ENCODE data around the gene IFI35.
A peak's percentile ranks its signal among the peaks of the same experiment; 100 is the strongest.

Gene IFI35

DNA sequence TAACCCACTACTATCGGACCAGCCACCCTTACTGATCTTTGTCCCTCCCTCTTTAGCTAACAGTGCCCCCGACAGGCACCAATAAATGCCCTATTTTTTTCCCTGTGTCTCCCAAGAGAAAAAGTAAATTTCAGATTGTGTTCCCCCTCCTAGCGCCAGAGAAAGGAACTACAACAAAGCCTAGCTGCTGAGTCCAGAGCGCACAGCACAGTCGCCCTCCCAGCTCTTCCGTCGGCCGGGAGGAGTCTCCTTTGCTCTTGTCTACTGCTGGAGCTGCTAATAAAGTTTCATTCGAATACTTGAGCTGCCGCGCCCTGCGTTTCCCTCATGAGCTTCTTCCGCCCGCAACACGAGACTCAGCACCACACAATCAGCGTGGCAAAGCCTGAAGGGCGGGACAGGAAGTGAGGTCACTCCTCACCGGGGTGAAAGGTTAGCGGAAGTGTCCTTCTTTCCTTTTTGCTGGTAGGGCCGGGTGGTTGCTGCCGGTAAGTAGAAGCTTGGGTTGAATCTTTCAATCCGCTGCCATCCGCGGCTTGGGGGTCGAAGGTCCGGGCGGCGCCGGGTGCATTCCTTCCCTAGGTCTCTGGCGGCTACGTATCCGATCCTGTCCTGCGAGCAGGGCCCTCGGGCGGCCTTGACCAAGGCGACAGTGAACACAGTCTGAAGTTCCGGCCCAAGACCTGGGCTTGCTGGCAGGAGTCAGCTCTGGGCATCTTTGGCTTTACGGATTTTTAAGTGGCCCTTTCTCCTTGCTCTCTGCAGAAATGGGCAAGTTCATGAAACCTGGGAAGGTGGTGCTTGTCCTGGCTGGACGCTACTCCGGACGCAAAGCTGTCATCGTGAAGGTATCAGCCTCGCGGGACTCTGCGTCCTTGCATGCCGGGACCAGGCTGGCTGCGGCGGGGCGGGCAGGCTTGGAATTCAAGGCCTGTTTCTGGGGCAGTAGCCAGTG is 8.3 kb upstream of the IFI35 start, which contains the start of gene RPL27 (continued):
- TF ChIP-seq ZNF792 (tag by site-specific recombination; IDR thresholded peaks at IDR 0.05) (0 out of 2 replicates have a peak, but pooled peaks have one; percentile 18), ZFP37 (tag by site-specific recombination; IDR thresholded peaks at IDR 0.05) (peak; percentile 94), ZBTB1 (tag by site-specific recombination; IDR thresholded peaks at IDR 0.05) (no peak), ZNF529 (tag by site-specific recombination; IDR thresholded peaks at IDR 0.05; ENCODE audit: insufficient replicate concordance) (no peak), ZNF274 (IDR thresholded peaks at IDR 0.05; ENCODE audit: low read length) (no peak), ZNF274 (tag by site-specific recombination; IDR thresholded peaks at IDR 0.05; ENCODE audit: borderline replicate concordance) (no peak), IKZF3 (tag by site-specific recombination; IDR thresholded peaks at IDR 0.05) (peak; percentile 96), ZNF302 (tag by site-specific recombination; IDR thresholded peaks at IDR 0.05; ENCODE audit: low read depth) (0 out of 2 replicates have a peak, but pooled peaks have one; percentile 47), ZNF544 (tag by site-specific recombination; IDR thresholded peaks at IDR 0.05) (no peak), ZNF248 (tag by site-specific recombination; IDR thresholded peaks at IDR 0.05) (no peak), SCRT1 (tag by site-specific recombination; IDR thresholded peaks at IDR 0.05; ENCODE audit: borderline replicate concordance) (no peak), HOXD13 (CRISPR knock-in tag; IDR thresholded peaks at IDR 0.05; ENCODE audit: borderline replicate concordance) (no peak), SP7 (tag by site-specific recombination; IDR thresholded peaks at IDR 0.05) (peak; percentile 98), ZIC2 (tag by site-specific recombination; IDR thresholded peaks at IDR 0.05) (peak; percentile 62), SP3 (tag by site-specific recombination; IDR thresholded peaks at IDR 0.05) (peak; percentile 99), ZNF660 (tag by site-specific recombination; IDR thresholded peaks at IDR 0.05) (peak; percentile 99), ZNF350 (tag by site-specific recombination; IDR thresholded peaks at IDR 0.05) (no peak), HOXC10 (CRISPR knock-in tag; IDR thresholded peaks at IDR 0.05) (peak; percentile 86; the same call in 1 of the 2 replicates), ZNF174 (tag by site-specific recombination; IDR thresholded peaks at IDR 0.05) (no peak), KLF1 (tag by site-specific recombination; IDR thresholded peaks at IDR 0.05) (peak; percentile 99), ZNF571 (tag by site-specific recombination; IDR thresholded peaks at IDR 0.05) (no peak)
- TF ChIP-seq, protein P1, sequence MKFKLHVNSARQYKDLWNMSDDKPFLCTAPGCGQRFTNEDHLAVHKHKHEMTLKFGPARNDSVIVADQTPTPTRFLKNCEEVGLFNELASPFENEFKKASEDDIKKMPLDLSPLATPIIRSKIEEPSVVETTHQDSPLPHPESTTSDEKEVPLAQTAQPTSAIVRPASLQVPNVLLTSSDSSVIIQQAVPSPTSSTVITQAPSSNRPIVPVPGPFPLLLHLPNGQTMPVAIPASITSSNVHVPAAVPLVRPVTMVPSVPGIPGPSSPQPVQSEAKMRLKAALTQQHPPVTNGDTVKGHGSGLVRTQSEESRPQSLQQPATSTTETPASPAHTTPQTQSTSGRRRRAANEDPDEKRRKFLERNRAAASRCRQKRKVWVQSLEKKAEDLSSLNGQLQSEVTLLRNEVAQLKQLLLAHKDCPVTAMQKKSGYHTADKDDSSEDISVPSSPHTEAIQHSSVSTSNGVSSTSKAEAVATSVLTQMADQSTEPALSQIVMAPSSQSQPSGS (tag by site-specific recombination; IDR thresholded peaks at IDR 0.05; ENCODE audit: low read depth), result peak; percentile 90
- TF ChIP-seq, protein P2, sequence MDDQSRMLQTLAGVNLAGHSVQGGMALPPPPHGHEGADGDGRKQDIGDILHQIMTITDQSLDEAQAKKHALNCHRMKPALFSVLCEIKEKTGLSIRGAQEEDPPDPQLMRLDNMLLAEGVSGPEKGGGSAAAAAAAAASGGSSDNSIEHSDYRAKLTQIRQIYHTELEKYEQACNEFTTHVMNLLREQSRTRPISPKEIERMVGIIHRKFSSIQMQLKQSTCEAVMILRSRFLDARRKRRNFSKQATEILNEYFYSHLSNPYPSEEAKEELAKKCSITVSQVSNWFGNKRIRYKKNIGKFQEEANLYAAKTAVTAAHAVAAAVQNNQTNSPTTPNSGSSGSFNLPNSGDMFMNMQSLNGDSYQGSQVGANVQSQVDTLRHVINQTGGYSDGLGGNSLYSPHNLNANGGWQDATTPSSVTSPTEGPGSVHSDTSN (CRISPR knock-in tag; IDR thresholded peaks at IDR 0.05), result 0 out of 2 replicates have a peak, but pooled peaks have one; percentile 17
- TF ChIP-seq, protein P3, sequence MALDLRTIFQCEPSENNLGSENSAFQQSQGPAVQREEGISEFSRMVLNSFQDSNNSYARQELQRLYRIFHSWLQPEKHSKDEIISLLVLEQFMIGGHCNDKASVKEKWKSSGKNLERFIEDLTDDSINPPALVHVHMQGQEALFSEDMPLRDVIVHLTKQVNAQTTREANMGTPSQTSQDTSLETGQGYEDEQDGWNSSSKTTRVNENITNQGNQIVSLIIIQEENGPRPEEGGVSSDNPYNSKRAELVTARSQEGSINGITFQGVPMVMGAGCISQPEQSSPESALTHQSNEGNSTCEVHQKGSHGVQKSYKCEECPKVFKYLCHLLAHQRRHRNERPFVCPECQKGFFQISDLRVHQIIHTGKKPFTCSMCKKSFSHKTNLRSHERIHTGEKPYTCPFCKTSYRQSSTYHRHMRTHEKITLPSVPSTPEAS (tag by site-specific recombination; IDR thresholded peaks at IDR 0.05), result peak; percentile 36; the same call in 1 of the 2 replicates
- TF ChIP-seq, protein P4, sequence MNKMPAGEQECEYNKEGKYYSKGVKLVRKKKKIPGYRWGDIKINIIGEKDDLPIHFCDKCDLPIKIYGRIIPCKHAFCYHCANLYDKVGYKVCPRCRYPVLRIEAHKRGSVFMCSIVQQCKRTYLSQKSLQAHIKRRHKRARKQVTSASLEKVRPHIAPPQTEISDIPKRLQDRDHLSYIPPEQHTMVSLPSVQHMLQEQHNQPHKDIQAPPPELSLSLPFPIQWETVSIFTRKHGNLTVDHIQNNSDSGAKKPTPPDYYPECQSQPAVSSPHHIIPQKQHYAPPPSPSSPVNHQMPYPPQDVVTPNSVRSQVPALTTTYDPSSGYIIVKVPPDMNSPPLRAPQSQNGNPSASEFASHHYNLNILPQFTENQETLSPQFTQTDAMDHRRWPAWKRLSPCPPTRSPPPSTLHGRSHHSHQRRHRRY (tag by site-specific recombination; IDR thresholded peaks at IDR 0.05), result peak; percentile 24; the same call in 1 of the 2 replicates
- TF ChIP-seq, protein P5, sequence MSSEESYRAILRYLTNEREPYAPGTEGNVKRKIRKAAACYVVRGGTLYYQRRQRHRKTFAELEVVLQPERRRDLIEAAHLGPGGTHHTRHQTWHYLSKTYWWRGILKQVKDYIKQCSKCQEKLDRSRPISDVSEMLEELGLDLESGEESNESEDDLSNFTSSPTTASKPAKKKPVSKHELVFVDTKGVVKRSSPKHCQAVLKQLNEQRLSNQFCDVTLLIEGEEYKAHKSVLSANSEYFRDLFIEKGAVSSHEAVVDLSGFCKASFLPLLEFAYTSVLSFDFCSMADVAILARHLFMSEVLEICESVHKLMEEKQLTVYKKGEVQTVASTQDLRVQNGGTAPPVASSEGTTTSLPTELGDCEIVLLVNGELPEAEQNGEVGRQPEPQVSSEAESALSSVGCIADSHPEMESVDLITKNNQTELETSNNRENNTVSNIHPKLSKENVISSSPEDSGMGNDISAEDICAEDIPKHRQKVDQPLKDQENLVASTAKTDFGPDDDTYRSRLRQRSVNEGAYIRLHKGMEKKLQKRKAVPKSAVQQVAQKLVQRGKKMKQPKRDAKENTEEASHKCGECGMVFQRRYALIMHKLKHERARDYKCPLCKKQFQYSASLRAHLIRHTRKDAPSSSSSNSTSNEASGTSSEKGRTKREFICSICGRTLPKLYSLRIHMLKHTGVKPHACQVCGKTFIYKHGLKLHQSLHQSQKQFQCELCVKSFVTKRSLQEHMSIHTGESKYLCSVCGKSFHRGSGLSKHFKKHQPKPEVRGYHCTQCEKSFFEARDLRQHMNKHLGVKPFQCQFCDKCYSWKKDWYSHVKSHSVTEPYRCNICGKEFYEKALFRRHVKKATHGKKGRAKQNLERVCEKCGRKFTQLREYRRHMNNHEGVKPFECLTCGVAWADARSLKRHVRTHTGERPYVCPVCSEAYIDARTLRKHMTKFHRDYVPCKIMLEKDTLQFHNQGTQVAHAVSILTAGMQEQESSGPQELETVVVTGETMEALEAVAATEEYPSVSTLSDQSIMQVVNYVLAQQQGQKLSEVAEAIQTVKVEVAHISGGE (tag by site-specific recombination; conservative IDR thresholded peaks at IDR 0.05; ENCODE audit: low read depth), result peak; percentile 97
- TF ChIP-seq, protein P6, sequence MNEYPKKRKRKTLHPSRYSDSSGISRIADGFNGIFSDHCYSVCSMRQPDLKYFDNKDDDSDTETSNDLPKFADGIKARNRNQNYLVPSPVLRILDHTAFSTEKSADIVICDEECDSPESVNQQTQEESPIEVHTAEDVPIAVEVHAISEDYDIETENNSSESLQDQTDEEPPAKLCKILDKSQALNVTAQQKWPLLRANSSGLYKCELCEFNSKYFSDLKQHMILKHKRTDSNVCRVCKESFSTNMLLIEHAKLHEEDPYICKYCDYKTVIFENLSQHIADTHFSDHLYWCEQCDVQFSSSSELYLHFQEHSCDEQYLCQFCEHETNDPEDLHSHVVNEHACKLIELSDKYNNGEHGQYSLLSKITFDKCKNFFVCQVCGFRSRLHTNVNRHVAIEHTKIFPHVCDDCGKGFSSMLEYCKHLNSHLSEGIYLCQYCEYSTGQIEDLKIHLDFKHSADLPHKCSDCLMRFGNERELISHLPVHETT (tag by site-specific recombination; IDR thresholded peaks at IDR 0.05), result peak; percentile 99
- TF ChIP-seq, protein P7, sequence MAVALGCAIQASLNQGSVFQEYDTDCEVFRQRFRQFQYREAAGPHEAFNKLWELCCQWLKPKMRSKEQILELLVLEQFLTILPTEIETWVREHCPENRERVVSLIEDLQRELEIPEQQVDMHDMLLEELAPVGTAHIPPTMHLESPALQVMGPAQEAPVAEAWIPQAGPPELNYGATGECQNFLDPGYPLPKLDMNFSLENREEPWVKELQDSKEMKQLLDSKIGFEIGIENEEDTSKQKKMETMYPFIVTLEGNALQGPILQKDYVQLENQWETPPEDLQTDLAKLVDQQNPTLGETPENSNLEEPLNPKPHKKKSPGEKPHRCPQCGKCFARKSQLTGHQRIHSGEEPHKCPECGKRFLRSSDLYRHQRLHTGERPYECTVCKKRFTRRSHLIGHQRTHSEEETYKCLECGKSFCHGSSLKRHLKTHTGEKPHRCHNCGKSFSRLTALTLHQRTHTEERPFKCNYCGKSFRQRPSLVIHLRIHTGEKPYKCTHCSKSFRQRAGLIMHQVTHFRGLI (tag by site-specific recombination; IDR thresholded peaks at IDR 0.05), result peak; percentile 86

All from HEK293 (cell line).